Spinal cord (tissue), 10 donors: ENCODE results near the gene MPP1. TPM values are rescaled to one million over a fixed set of nuclear protein-coding genes. Genes with fewer than 3 reads are reported as not detected.

Experiments
- DNase-seq, 6 donors: peaks; one replicate each; pipeline versions ENCODE4 v3.0.0 to v3.0.0-alpha.2; 2013 to 2015; ENCODE audit warnings: low spot score in 6 of 6, low read depth in 4 of 6
- H3K27ac ChIP-seq: one replicate; pipeline ENCODE4 v1.5.1; 2013; ENCODE audit warnings: low read depth, low read length, control low read depth
- H3K27me3 ChIP-seq: one replicate; pipeline ENCODE4 v1.6.1; 2013; ENCODE audit warnings: low read length; ENCODE audit not compliant: control insufficient read depth, insufficient read depth
- H3K36me3 ChIP-seq: one replicate; pipeline ENCODE4 v1.6.1; 2013; ENCODE audit warnings: low read length; ENCODE audit not compliant: control insufficient read depth, insufficient read depth
- H3K4me1 ChIP-seq: one replicate; pipeline ENCODE4 v1.6.1; 2013; ENCODE audit warnings: low read length; ENCODE audit not compliant: control insufficient read depth, insufficient read depth
- H3K4me3 ChIP-seq: one replicate; pipeline ENCODE4 v1.5.1; 2013; ENCODE audit warnings: low read depth, low read length, control low read depth
- H3K9me3 ChIP-seq: one replicate; pipeline ENCODE4 v1.6.1; 2013; ENCODE audit warnings: low read length; ENCODE audit not compliant: control insufficient read depth, insufficient read depth
- WGBS: methylation state at CpG from one replicate; pipeline ENCODE4 v1.1.5; 2013; ENCODE audit warnings: missing lambda C conversion rate; ENCODE audit not compliant: insufficient coverage; 5-methylcytosine and 5-hydroxymethylcytosine counted together
- long read RNA-seq, 4 donors: transcript quantifications; one replicate each; lab custom pipeline, GENCODE V29; 2026
- polyA plus RNA-seq, 2 donors: library from polyadenylated mRNA; unstranded; fragments of 120-200 nt; gene quantifications; one replicate each; pipeline ENCODE4 v1.2.1, GENCODE V29; 2013; ENCODE audit not compliant: insufficient read length in 2 of 2
- total RNA-seq, 2 donors: library from RNA; depleted of rRNA in 1 of 2; stranded (reverse); fragments of 120-200 nt in 1 of 2; fragments of >200 nt in 1 of 2; gene quantifications; one replicate each; pipeline versions ENCODE4 v1.2.3 to v1.2.4, GENCODE V29; 2013 to 2014
- donor health status: healthy.

Gene MPP1
- total RNA-seq = 10 to 100 TPM; 36.6 to 43.2 TPM
- 10 to 100 TPM; 43.5 to 47.2 TPM for polyA plus RNA-seq
- long read RNA-seq, donor 1, transcript MPP1-202 (12 exons, 2,042 nt) = major isoform, 12 of 33 reads
- long read RNA-seq, donor 1, partial matches to known transcripts = 20 of 33 reads
- long read RNA-seq, donor 1, other reads (novel, unspliced or antisense) = 0 of 33 reads
- long read RNA-seq, donor 2, transcript MPP1-202 (12 exons, 2,042 nt) = major isoform, 7 of 7 reads
- long read RNA-seq, donor 2, partial matches to known transcripts = 0 of 7 reads
- long read RNA-seq, donor 2, other reads (novel, unspliced or antisense) = 0 of 7 reads
- long read RNA-seq, donor 3, partial matches to known transcripts = 5 of 8 reads
- long read RNA-seq, donor 3, other reads (novel, unspliced or antisense) = 0 of 8 reads
- long read RNA-seq, donor 4, transcript MPP1-202 (12 exons, 2,042 nt) = major isoform, 5 of 15 reads
- long read RNA-seq, donor 4, partial matches to known transcripts = 8 of 15 reads
- long read RNA-seq, donor 4, other reads (novel, unspliced or antisense) = 0 of 15 reads

DNA sequence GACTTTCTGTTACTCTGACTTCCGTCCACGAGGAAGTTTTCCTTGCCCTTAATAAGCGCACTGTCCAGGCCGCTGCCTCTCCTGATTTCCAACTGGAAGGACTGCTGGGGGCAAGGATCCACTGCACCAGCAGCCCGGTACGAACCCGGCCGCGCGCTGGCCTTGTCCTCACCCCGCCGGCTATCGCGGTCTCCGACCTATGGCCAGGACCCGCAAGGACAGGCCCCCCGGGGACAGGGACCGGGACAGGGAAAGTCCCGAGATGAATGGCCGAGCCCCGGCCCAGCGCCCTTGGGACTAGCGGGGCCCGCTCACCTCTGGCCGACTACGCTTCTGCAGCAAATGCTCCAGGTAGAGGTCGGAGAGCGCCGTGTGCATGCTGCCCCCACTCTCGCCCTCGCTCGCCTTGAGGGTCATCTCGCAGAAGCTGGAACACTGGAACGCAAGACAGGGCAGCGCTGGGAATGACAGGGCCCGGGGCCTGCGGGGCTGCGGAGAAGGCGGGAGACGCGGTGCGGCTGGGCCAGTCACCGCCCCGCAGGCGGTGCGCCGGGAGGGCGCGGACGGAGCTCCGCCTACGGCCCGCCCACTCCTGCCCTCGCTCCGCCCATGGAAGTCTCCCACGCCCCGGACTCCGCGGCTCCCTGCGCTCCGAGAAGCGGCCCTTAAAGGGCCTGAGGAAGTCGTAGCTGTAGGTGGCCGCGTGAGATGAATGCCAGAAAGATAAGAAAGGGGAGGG, at the start of gene MPP1:
TSS of gene MPP1 (minus strand) at position 529 of the 739 bp plus-strand sequence. CDS start at position 417, 112 bp downstream.
- H3K36me3 ChIP-seq = no peaks in the 10 kb centered on the region
- peaks cover 3% of the 10 kb centered on the region for H3K4me1 ChIP-seq
- peak within 1 kb of the TSS; percentile 33 for H3K27ac ChIP-seq
- DNase-seq = peak; percentile 31 to 88 (median 46)
- WGBS = 27% methylated on average over 65 of the region's 65 CpGs
- H3K4me3 ChIP-seq = peak within 1 kb of the TSS; percentile 58
- no peaks in the 10 kb centered on the region for H3K9me3 ChIP-seq
- H3K27me3 ChIP-seq = no peaks in the 10 kb centered on the region

DNA sequence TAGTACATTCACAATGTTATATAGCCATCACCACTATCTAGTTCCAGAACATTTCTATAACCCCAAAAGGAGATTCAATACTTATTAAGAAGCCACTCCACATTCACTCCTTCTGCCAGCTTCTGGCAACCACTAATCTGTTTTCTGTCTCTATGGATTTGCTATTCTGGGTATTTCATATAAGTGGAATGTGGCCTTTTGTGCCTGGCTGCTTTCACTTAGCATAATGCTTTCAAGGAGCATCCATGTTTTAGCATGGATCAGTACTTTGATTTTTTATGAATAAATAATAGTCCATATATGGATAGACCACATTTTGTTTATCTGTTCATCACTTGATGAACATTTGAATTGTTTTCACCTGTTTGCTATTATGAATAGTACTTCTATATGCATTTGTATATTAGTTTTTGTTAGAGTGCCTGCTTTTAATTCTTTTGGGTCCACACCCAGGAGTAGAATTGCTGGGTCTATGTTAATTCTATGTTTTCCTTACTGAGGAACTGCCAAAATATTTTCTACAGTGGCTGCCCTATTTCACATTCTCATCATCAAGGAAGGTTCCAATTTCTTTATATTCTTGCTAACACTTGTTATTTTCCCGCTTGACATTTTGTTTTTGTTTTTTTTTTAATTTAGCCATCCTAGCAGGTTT, 45.8 kb upstream of the MPP1 start:
- no peak overlapping the region for H3K27ac ChIP-seq
- H3K4me1 ChIP-seq = no peaks in the 10 kb centered on the region
- DNase-seq = no peak
- no peaks in the 10 kb centered on the region for H3K36me3 ChIP-seq
- no peaks in the 10 kb centered on the region for H3K9me3 ChIP-seq
- no peaks in the 10 kb centered on the region for H3K27me3 ChIP-seq
- no peak overlapping the region for H3K4me3 ChIP-seq
- WGBS = no CpG with 5 or more reads among the region's 1 CpG

DNA sequence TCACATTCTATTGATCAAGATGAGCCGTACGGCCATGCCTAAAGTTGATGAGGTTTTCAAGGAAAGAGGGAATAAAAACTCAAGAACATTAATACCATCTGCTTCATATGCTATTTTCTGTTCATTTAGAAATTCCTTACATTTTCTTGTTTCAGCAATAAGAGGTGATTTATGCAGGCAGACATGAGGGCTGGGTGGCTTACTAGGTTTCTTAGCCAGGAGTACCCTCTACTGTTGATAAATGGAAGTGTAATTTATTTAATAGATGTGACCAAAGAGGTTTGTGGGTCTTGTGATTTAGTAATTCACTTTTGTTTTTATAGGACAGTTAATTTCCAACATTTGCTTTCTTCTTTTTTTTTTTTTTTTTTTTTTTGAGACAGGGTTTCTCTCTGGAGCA, 35.6 kb upstream of the MPP1 start:
- Histone ChIP-seq H3K4me1 (no peaks in the 10 kb centered on the region), H3K4me3 (no peak overlapping the region), H3K27me3 (no peaks in the 10 kb centered on the region), H3K36me3 (no peaks in the 10 kb centered on the region), H3K9me3 (peaks cover 5% of the 10 kb centered on the region), H3K27ac (no peak overlapping the region)
- peak in 1 of 6 donors; percentile 3 for DNase-seq
- WGBS = no CpG with 5 or more reads among the region's 2 CpGs

DNA sequence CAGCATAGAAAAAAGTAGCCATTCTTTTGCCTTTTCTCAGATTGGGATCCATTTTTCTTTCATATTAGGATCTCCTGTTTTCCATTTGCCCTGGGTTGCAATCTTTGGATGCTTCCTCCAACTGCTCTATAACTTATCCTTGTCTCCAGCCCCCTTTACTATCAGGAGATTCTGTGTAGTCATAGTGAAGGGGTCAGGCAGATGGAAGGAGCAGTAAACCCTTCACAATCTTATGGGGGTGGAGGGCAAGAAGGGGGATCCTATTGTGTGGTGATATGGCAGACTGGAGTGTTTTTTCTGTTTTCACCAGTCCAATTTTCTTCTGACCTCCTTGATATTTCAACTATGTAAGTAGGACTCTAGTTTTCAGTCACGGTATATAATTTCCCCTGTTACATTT, 30.9 kb upstream of the MPP1 start:
- no peaks in the 10 kb centered on the region for H3K27me3 ChIP-seq

DNA sequence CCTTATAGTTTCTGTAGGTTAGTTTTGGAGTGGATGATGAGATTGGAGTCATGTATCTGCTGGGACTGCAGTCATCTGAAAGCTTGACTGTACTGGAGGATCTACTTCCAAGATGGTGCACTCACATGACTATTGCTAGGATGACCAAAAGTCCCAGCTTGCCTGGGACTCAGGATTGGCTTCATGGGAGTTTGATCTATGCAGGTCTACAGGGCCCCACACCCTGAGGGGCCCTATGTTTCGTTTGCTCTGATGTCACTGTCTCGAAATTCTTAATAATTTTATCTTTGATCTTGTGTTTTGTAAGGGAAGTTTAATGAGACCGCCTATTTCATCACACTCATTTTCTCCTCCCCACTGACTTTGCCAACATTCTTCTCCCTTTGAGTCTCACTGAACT, 29.3 kb upstream of the MPP1 start, which contains the start of gene SMIM9:
TSS of gene SMIM9 (minus strand) at position 101 of the 400 bp plus-strand sequence. CDS start 3,806 bp downstream, outside the sequence.
- WGBS = no CpG with 5 or more reads among the region's 3 CpGs
- Histone ChIP-seq H3K9me3 (no peaks in the 10 kb centered on the region), H3K27me3 (no peaks in the 10 kb centered on the region), H3K27ac (no peak within 1 kb of the TSS), H3K4me1 (no peaks in the 10 kb centered on the region), H3K36me3 (no peaks in the 10 kb centered on the region), H3K4me3 (no peak within 1 kb of the TSS)
- DNase-seq = no peak

More for the DNA sequence above, 30.9 kb upstream of the MPP1 start:
- DNase-seq = no peak
- no peak overlapping the region for H3K27ac ChIP-seq
- no peaks in the 10 kb centered on the region for H3K4me1 ChIP-seq
- no peaks in the 10 kb centered on the region for H3K36me3 ChIP-seq
- H3K9me3 ChIP-seq = peaks cover 5% of the 10 kb centered on the region
- no peak overlapping the region for H3K4me3 ChIP-seq
- WGBS = no CpG with 5 or more reads among the region's 1 CpG

DNA sequence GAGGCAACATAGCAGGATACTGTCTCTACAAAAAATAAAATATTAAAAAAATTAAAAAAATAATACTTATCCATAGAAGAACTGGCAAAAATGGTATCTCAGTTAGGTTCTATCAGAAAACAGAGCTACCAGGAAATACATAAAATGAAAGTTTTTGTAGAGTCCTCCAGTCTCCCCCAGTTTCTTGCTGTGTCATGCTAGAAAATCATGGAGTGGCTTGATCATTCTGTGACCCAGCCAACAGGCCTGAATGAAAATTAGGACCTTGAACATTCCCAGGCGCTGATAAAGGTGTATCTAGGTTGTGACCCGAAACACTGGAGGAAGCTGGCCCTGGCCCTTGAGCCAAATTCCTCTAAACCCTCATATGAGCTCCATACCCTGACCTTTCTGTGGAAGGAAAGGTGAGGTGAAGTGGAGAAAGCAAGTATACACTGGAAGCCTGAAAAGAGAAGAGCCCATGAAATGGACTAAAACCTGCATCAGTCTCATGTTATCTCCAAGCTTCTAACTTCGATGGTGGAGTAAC, 28.5 kb upstream of the MPP1 start:
- H3K4me3 ChIP-seq = no peak overlapping the region
- 100% methylated on average over 1 of the region's 3 CpGs for WGBS
- no peak for DNase-seq

DNA sequence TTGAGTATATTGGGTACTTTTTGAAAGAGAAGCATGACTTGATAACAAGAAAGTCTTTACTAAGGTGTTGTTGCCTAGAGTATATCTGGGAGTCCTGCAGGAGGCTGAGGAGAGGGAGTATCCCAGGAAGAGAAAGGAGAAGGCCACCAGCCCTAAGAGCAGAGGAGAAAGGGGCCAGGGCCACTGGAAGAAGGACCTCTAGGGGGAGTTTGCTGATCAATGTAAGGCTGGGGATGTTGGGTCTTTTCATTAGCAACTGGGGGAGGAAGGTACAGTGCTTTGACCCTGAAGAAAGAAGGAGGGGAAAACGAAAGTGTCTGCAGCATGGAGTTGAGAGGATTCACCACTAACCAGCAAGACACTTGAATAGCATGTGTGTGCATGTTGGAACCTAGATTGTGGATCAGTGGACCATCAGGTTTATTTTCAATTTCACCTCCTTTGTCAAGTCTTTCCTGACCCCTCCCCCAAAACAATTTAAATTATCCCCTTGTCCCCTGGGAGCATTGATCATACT, 24.7 kb upstream of the MPP1 start:
- no peaks in the 10 kb centered on the region for H3K27me3 ChIP-seq
- no peak overlapping the region for H3K4me3 ChIP-seq
- H3K4me1 ChIP-seq = no peaks in the 10 kb centered on the region
- H3K36me3 ChIP-seq = no peaks in the 10 kb centered on the region
- H3K27ac ChIP-seq = no peak overlapping the region
- no peak for DNase-seq
- H3K9me3 ChIP-seq = no peaks in the 10 kb centered on the region
- WGBS = 0% methylated on average over 1 of the region's 1 CpG

More for the DNA sequence above, 28.5 kb upstream of the MPP1 start:
- H3K27me3 ChIP-seq = no peaks in the 10 kb centered on the region
- H3K36me3 ChIP-seq = no peaks in the 10 kb centered on the region
- no peaks in the 10 kb centered on the region for H3K4me1 ChIP-seq
- no peak overlapping the region for H3K27ac ChIP-seq
- H3K9me3 ChIP-seq = no peaks in the 10 kb centered on the region

DNA sequence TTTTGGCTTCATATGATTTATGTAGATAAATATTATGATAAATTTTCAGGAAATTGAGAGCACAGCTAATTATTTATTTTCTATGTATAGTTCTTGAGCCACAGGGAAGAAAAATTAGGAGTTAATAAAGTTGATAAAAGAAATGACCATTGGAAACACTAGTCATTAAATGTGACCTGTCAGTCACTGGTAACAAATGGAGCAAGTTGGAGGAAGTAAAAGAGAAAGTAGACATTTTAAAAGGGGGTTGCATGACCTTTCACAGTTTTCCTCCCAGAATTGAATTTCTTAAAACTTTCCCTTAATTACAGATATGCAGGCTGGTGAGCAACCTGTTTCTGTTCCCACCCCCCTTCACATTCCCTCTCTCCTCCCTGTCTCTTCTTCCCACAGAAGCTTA, 23.8 kb upstream of the MPP1 start:
- Histone ChIP-seq H3K9me3 (no peaks in the 10 kb centered on the region), H3K36me3 (no peaks in the 10 kb centered on the region), H3K4me3 (no peak overlapping the region), H3K4me1 (no peaks in the 10 kb centered on the region), H3K27me3 (no peaks in the 10 kb centered on the region), H3K27ac (no peak overlapping the region)
- DNase-seq = no peak

DNA sequence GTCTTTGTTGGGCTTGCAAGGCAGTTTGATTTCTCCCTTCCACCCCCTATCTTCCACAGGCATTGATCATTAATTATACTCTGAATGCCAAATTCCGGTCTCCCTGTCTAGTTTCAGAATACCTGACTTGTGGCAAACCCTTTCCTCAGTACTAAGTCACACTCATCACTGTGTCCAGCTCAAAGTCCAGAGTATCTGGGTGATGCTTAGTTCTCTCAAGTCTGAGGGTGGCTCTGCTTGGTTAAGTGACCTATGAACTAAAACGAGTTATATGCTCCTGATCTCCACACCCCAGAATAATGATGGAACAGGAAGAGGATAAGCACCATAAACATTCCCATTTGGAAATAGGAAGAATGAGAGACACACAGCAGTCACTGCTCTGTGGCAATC, 22.7 kb upstream of the MPP1 start:
- Histone ChIP-seq H3K27ac (no peak overlapping the region), H3K36me3 (no peaks in the 10 kb centered on the region), H3K4me3 (no peak overlapping the region), H3K4me1 (no peaks in the 10 kb centered on the region), H3K27me3 (no peaks in the 10 kb centered on the region), H3K9me3 (no peaks in the 10 kb centered on the region)
- DNase-seq = no peak
- WGBS = no CpG with 5 or more reads among the region's 2 CpGs
